BJ (cell line): ENCODE results near the gene GPR3. TPM values are rescaled to one million over a fixed set of nuclear protein-coding genes. Genes with fewer than 3 reads are reported as not detected.
A peak's percentile ranks its signal among the peaks of the same experiment; 100 is the strongest.

Experiments used
- CTCF ChIA-PET: fragments of 350-600 bp; formaldehyde crosslinking; extraction: SDS; loops from one replicate; lab custom pipeline; 2021; ENCODE audit warnings: antibody characterized with exemption, inconsistent platforms; lab: Yijun Ruan, JAX
- POLR2A ChIA-PET: fragments of 300-600 bp; sonication (Branson Sonifier 250); formaldehyde crosslinking; extraction: SDS; loops from one replicate; lab custom pipeline; 2021; ENCODE audit warnings: antibody characterized with exemption; lab: Charles Lee
- DNase-seq: peaks from one replicate; pipeline ENCODE4 v3.0.0-alpha.2; 2011; ENCODE audit warnings: low read depth
- H3K27me3 ChIP-seq: 2 replicates; pipeline ENCODE4 v1.6.0; 2011; ENCODE audit warnings: low read length; ENCODE audit not compliant: control insufficient read depth, insufficient read depth
- H3K36me3 ChIP-seq: 2 replicates; pipeline ENCODE4 v1.5.1; 2011; ENCODE audit warnings: low read length; ENCODE audit not compliant: control insufficient read depth, insufficient read depth
- H3K4me3 ChIP-seq: 2 replicates; pipeline ENCODE4 v1.5.1; 2011; ENCODE audit warnings: low read depth, mild to moderate bottlenecking, control low read depth, low read length
- CTCF ChIP-seq: IDR thresholded peaks from 2 replicates; pipeline ENCODE4 v1.5.1; 2011; ENCODE audit warnings: low read depth, mild to moderate bottlenecking, control low read depth, inconsistent platforms, low read length, moderate library complexity; ENCODE audit not compliant: insufficient read depth
- polyA plus RNA-seq: library from polyadenylated mRNA; depleted of rRNA; stranded (reverse); fragments of >200 nt; gene quantifications from 2 replicates; pipeline ENCODE4 v1.2.3, GENCODE V29; 2011; rRNA removed

The GPR3 gene
- polyA plus RNA-seq, 1 experiment: 1.8 TPM

- Histone ChIP-seq H3K4me3 (no peak overlapping the region), H3K27me3 (no peaks in the 10 kb centered on the region), H3K36me3 (no peaks in the 10 kb centered on the region)
- CTCF ChIA-PET: interaction anchor here (0.8 to 2.8 kb wide), 6 partner anchors 12 to 233 kb away, joined by 3 to 11 read pairs (median 3); no protein-coding TSS in a partner anchor
- POLR2A ChIA-PET: interaction anchor here (0.5 to 0.6 kb wide), 2 partner anchors 18 to 225 kb away, joined by 6 to 10 read pairs; no protein-coding TSS in a partner anchor
- DNase-seq: peak; percentile 37
- TF ChIP-seq CTCF: no peak
Measured at GRCh38 chr1:27436204-27437159, 44.1 kb downstream of the GPR3 start.

- ChIA-PET POLR2A (interaction anchor here (0.6 kb wide), 1 partner anchor 651 kb away, joined by 3 read pairs; the partner anchor contains the start of gene PIGV), CTCF (interaction anchor here (0.6 to 1.3 kb wide), 3 partner anchors 8 to 23 kb away, joined by 3 to 5 read pairs (median 3); no protein-coding TSS in a partner anchor)
- Histone ChIP-seq H3K4me3 (no peak overlapping the region), H3K27me3 (no peaks in the 10 kb centered on the region), H3K36me3 (no peaks in the 10 kb centered on the region)
- no peak for DNase-seq
- TF ChIP-seq CTCF: no peak
Measured at GRCh38 chr1:27438621-27439061, 46.2 kb downstream of the GPR3 start.

GRCh38 chr1:27439150-27439549 lies 46.7 kb downstream of the GPR3 start:
- no peak for TF ChIP-seq CTCF
- DNase-seq: no peak
- H3K36me3 ChIP-seq: no peaks in the 10 kb centered on the region
- ChIA-PET POLR2A (interaction anchor here (0.6 kb wide), 1 partner anchor 651 kb away, joined by 3 read pairs; the partner anchor contains the start of gene PIGV), CTCF (interaction anchor here (0.8 to 1.3 kb wide), 3 partner anchors 8 to 23 kb away, joined by 3 to 5 read pairs (median 3); no protein-coding TSS in a partner anchor)
- H3K27me3 ChIP-seq: no peaks in the 10 kb centered on the region
- no peak overlapping the region for H3K4me3 ChIP-seq

- H3K36me3 ChIP-seq: no peaks in the 10 kb centered on the region
- CTCF ChIA-PET: interaction anchor here (1.0 to 1.8 kb wide), 4 partner anchors 13 to 45 kb away, joined by 3 to 5 read pairs (median 4); partner anchors contain the start of gene WASF2
- POLR2A ChIA-PET: interaction anchor here (0.5 kb wide), 1 partner anchor 37 kb away, joined by 5 read pairs; no protein-coding TSS in a partner anchor
- H3K4me3 ChIP-seq: no peak overlapping the region
- DNase-seq: no peak
- H3K27me3 ChIP-seq: no peaks in the 10 kb centered on the region
- TF ChIP-seq CTCF: no peak
Measured at GRCh38 chr1:27444632-27445031, 52.2 kb downstream of the GPR3 start.

Other genes starting within 250 kb of the GPR3 start
- 12.3 and 18.9 TPM in 2 replicates for gene SLC9A1, start 237.5 kb upstream of the GPR3 start, polyA plus RNA-seq
- 7.0 and 16.4 TPM in 2 replicates for gene WDTC1, start 158.0 kb upstream of the GPR3 start, polyA plus RNA-seq
- 39.4 and 76.2 TPM in 2 replicates for gene TMEM222, start 70.5 kb upstream of the GPR3 start, polyA plus RNA-seq
- 0.20 and 0.23 TPM in 2 replicates for gene SYTL1, start 50.6 kb upstream of the GPR3 start, polyA plus RNA-seq
- gene MAP3K6, start 25.7 kb upstream of the GPR3 start, polyA plus RNA-seq: 9.3 and 18.0 TPM in 2 replicates
- gene FCN3, start 17.8 kb upstream of the GPR3 start, polyA plus RNA-seq: not detected in 2 replicates
- not detected in 2 replicates for gene CD164L2, start 9.3 kb upstream of the GPR3 start, polyA plus RNA-seq
- gene WASF2, start 97.5 kb downstream of the GPR3 start, polyA plus RNA-seq: 49.0 and 56.5 TPM in 2 replicates
- 3.5 and 4.1 TPM in 2 replicates for gene AHDC1, start 211.5 kb downstream of the GPR3 start, polyA plus RNA-seq
- not detected in 2 replicates for gene FGR, start 242.6 kb downstream of the GPR3 start, polyA plus RNA-seq